SK-N-SH (cell line): ENCODE data around the gene PRKN. TPM values are rescaled to one million over a fixed set of nuclear protein-coding genes. Genes with fewer than 3 reads are reported as not detected.

Experiments
- CTCF ChIA-PET: fragments of 300-600, 350-600 bp; formaldehyde crosslinking; extraction: SDS; loops from one replicate; lab custom pipeline; 2021; lab: Yijun Ruan, JAX
- POLR2A ChIA-PET: fragments of 350-600 bp; sonication (Branson Sonifier 250); formaldehyde crosslinking; extraction: SDS; loops from one replicate; lab custom pipeline; 2020; ENCODE audit warnings: antibody characterized with exemption, inconsistent platforms; lab: Yijun Ruan, JAX
- DNase-seq: peaks from one replicate; pipeline ENCODE4 v3.0.0; 2012
- H2AFZ ChIP-seq: fragments of 200-600 bp; sonication (generic); 2 replicates; pipeline ENCODE4 v1.8.1; 2016; ENCODE audit warnings: antibody characterized with exemption, mild to moderate bottlenecking, low read depth
- H3F3A ChIP-seq: fragments of 200-600 bp; sonication (generic); replicated peaks from 2 replicates; pipeline ENCODE3; 2016; ENCODE audit warnings: antibody characterized with exemption, mild to moderate bottlenecking; ENCODE audit not compliant: insufficient read depth
- H3K27ac ChIP-seq, 2 experiments: fragments of 200-500 bp in 1 of 2; fragments of 200-600 bp in 1 of 2; sonication (Bioruptor generic) in 1 of 2; sonication (generic), shearing (Covaris generic) in 1 of 2; 2 replicates each; pipeline versions ENCODE4 v1.5.1 to v1.6.1; 2014 to 2016; ENCODE audit warnings: low read depth in 2 of 2, inconsistent platforms in 1 of 2, low read length in 1 of 2, mild to moderate bottlenecking in 1 of 2, mixed read lengths in 1 of 2
- H3K27me3 ChIP-seq: fragments of 200-600 bp; sonication (generic), shearing (Covaris generic); 2 replicates; pipeline ENCODE4 v1.6.1; 2016; ENCODE audit warnings: mixed run types; ENCODE audit not compliant: insufficient read depth
- H3K36me3 ChIP-seq, 2 experiments: fragments of 200-500 bp in 1 of 2; fragments of 200-600 bp in 1 of 2; sonication (Bioruptor generic) in 1 of 2; sonication (generic) in 1 of 2; replicated peaks in 1 of 2; 2 replicates each; pipeline versions ENCODE3 to v1.5.1; 2014 to 2016; ENCODE audit warnings: low read length in 1 of 2, mild to moderate bottlenecking in 1 of 2; ENCODE audit not compliant: insufficient read depth in 2 of 2, control insufficient read depth in 1 of 2
- H3K4me1 ChIP-seq, 2 experiments: fragments of 200-500 bp in 1 of 2; fragments of 200-600 bp in 1 of 2; sonication (Bioruptor generic) in 1 of 2; sonication (generic), shearing (Covaris generic) in 1 of 2; 2 replicates each; pipeline versions ENCODE4 v1.5.1 to v1.6.1; 2014 to 2016; ENCODE audit warnings: low read depth in 1 of 2, low read length in 1 of 2, mixed run types in 1 of 2; ENCODE audit not compliant: insufficient read depth in 2 of 2, control insufficient read depth in 1 of 2
- H3K4me2 ChIP-seq: fragments of 200-600 bp; sonication (generic), shearing (Covaris generic); 2 replicates; pipeline ENCODE4 v1.6.1; 2017; ENCODE audit warnings: mixed run types
- H3K4me3 ChIP-seq, 2 experiments: fragments of 200-500 bp in 1 of 2; fragments of 200-600 bp in 1 of 2; sonication (Bioruptor generic) in 1 of 2; sonication (generic), shearing (Covaris generic) in 1 of 2; 2 replicates each; pipeline versions ENCODE4 v1.5.1 to v1.8.1; 2014 to 2016; ENCODE audit warnings: low read depth in 2 of 2, inconsistent platforms in 1 of 2, low read length in 1 of 2, mild to moderate bottlenecking in 1 of 2, mixed read lengths in 1 of 2, moderate library complexity in 1 of 2
- H3K79me2 ChIP-seq: fragments of 200-600 bp; sonication (generic); 2 replicates; pipeline ENCODE4 v1.8.1; 2017; ENCODE audit warnings: mild to moderate bottlenecking; ENCODE audit not compliant: insufficient read depth
- H3K9ac ChIP-seq: fragments of 200-600 bp; sonication (generic); 2 replicates; pipeline ENCODE4 v1.6.1; 2017; ENCODE audit warnings: mixed run types
- H3K9me2 ChIP-seq: fragments of 200-600 bp; sonication (generic); 2 replicates; pipeline ENCODE4 v1.6.1; 2017; ENCODE audit warnings: mixed run types
- H3K9me3 ChIP-seq: fragments of 200-600 bp; sonication (generic); 2 replicates; pipeline ENCODE4 v1.6.1; 2017; ENCODE audit warnings: mixed run types, mild to moderate bottlenecking, moderate library complexity
- H4K20me1 ChIP-seq: fragments of 200-600 bp; sonication (generic); 2 replicates; pipeline ENCODE4 v1.6.1; 2017; ENCODE audit warnings: mild to moderate bottlenecking, mixed run types; ENCODE audit not compliant: insufficient read depth
- ELF1 ChIP-seq: IDR thresholded peaks from 2 replicates; pipeline ENCODE4 v1.4.0; 2012
- EP300 ChIP-seq, 2 experiments: IDR thresholded peaks; 2 replicates each; pipeline versions ENCODE4 v1.4.0 to v1.6.1; 2012; ENCODE audit warnings: borderline replicate concordance in 1 of 2, low read depth in 1 of 2, low read length in 1 of 2
- EZH2phosphoT487 ChIP-seq: fragments of 200-600 bp; sonication (generic); IDR thresholded peaks from 2 replicates; pipeline ENCODE4 v1.6.1; 2017; ENCODE audit warnings: low read depth, mixed run types, mild to moderate bottlenecking, antibody characterized with exemption, moderate library complexity, borderline replicate concordance
- FOXJ3 ChIP-seq: sonication (generic); formaldehyde crosslinking; IDR thresholded peaks from 2 replicates; pipeline ENCODE4 v1.5.1; 2020; ENCODE audit warnings: mild to moderate bottlenecking, missing genetic modification reagents
- FOXM1 ChIP-seq: IDR thresholded peaks from 2 replicates; pipeline ENCODE4 v1.4.0; 2012; ENCODE audit warnings: low read depth, mild to moderate bottlenecking
- GATA2 ChIP-seq: sonication (generic); formaldehyde crosslinking; IDR thresholded peaks from 2 replicates; pipeline ENCODE4 v1.5.0; 2020; ENCODE audit warnings: mild to moderate bottlenecking, missing genetic modification reagents
- IRF3 ChIP-seq: fragments of 150-350 bp; IDR thresholded peaks from 2 replicates; pipeline ENCODE4 v1.6.1; 2016; ENCODE audit warnings: mild to moderate bottlenecking, low read depth, low read length
- MXI1 ChIP-seq: IDR thresholded peaks from 2 replicates; pipeline ENCODE4 v1.6.1; 2012; ENCODE audit warnings: mild to moderate bottlenecking, low read depth, low read length, improper control_type of control experiment
- NFIC ChIP-seq: IDR thresholded peaks from 2 replicates; pipeline ENCODE4 v1.4.0; 2012; ENCODE audit warnings: borderline replicate concordance
- PBX3 ChIP-seq: IDR thresholded peaks from 2 replicates; pipeline ENCODE4; 2012
- RAD21 ChIP-seq: IDR thresholded peaks from 2 replicates; pipeline ENCODE4 v1.6.1; 2012; ENCODE audit warnings: mild to moderate bottlenecking, low read length
- RCOR1 ChIP-seq: fragments of 150-350 bp; IDR thresholded peaks from 2 replicates; pipeline ENCODE4 v1.6.1; 2017; ENCODE audit warnings: antibody characterized with exemption, low read length
- RXRA ChIP-seq: IDR thresholded peaks from 2 replicates; pipeline ENCODE4 v1.4.0; 2012; ENCODE audit warnings: low read depth, mild to moderate bottlenecking, borderline replicate concordance
- SMC3 ChIP-seq: IDR thresholded peaks from 2 replicates; pipeline ENCODE4 v1.6.1; 2012; ENCODE audit warnings: low read depth, low read length, improper control_type of control experiment
- TEAD4 ChIP-seq: IDR thresholded peaks from 2 replicates; pipeline ENCODE4 v1.4.0; 2012; ENCODE audit warnings: mild to moderate bottlenecking, borderline replicate concordance; ENCODE audit not compliant: insufficient read depth
- YY1 ChIP-seq: IDR thresholded peaks from 2 replicates; pipeline ENCODE4 v1.4.0; 2012; ENCODE audit warnings: low read depth, mild to moderate bottlenecking
- ZBTB33 ChIP-seq: IDR thresholded peaks from 2 replicates; pipeline ENCODE4 v1.4.0; 2012; ENCODE audit warnings: low read depth, borderline replicate concordance
- WGBS: methylation state at CpG from one replicate; pipeline ENCODE4 v1.1.6; 2017; ENCODE audit warnings: low lambda C conversion rate; 5-methylcytosine and 5-hydroxymethylcytosine counted together
- polyA plus RNA-seq, 3 experiments: library from polyadenylated mRNA; depleted of rRNA; stranded (reverse); fragments of >200 nt; gene quantifications; 2 replicates each; pipeline ENCODE4 v1.2.3, GENCODE V29; 2012

The PRKN gene
- polyA plus RNA-seq, 1 of the 3 experiments (the other 2 are of a cell fraction) = 0.76 TPM

- POLR2A ChIA-PET = interaction anchor here (1.2 kb wide), 1 partner anchor 9 kb away, joined by 3 read pairs; the partner anchor contains the start of genes PACRG and PRKN
- peak; percentile 10; the same call in 1 of the 2 replicates for TF ChIP-seq SMC3
- no peak for TF ChIP-seq YY1
- TF ChIP-seq ZBTB33 = no peak
- TF ChIP-seq RAD21 = peak; percentile 32
- CTCF ChIA-PET = interaction anchor here (1.1 to 1.2 kb wide), 3 partner anchors 10 to 559 kb away, joined by 3 read pairs; no protein-coding TSS in a partner anchor
- H3K79me2 ChIP-seq = no peaks in the 10 kb centered on the region
- no peaks in the 10 kb centered on the region; the same call in 1 of the 2 replicates for H3K9me3 ChIP-seq
- no peaks in the 10 kb centered on the region for H3K9me2 ChIP-seq
- H3K4me3 ChIP-seq = no peak overlapping the region
- H3K27ac ChIP-seq = no peak overlapping the region
- no peaks in the 10 kb centered on the region for H4K20me1 ChIP-seq
- H3K36me3 ChIP-seq = no peaks in the 10 kb centered on the region
- no peaks in the 10 kb centered on the region for H3F3A ChIP-seq
- no peak for DNase-seq
- H3K9ac ChIP-seq = no peak overlapping the region
- WGBS = 44% methylated on average over 1 of the region's 1 CpG
- no peak overlapping the region for H2AFZ ChIP-seq
- H3K4me2 ChIP-seq = no peak overlapping the region
- no peaks in the 10 kb centered on the region for H3K27me3 ChIP-seq
- H3K4me1 ChIP-seq = no peaks in the 10 kb centered on the region; a peak in 1 of 4 replicates
These were observed 9.4 kb upstream of the PRKN start for GRCh38 chr6:162736961-162737360.

- H3K27ac ChIP-seq = no peak overlapping the region
- CTCF ChIA-PET = interaction anchor here (0.8 kb wide), 1 partner anchor 115 kb away, joined by 3 read pairs; no protein-coding TSS in a partner anchor
- H3K27me3 ChIP-seq = no peaks in the 10 kb centered on the region
- H3K36me3 ChIP-seq = no peaks in the 10 kb centered on the region
- DNase-seq = no peak
- H3F3A ChIP-seq = no peaks in the 10 kb centered on the region
- H3K4me1 ChIP-seq = no peaks in the 10 kb centered on the region; a peak in 1 of 4 replicates
- H3K79me2 ChIP-seq = no peaks in the 10 kb centered on the region
- WGBS = 59% methylated on average over 4 of the region's 4 CpGs
- H3K9me2 ChIP-seq = no peaks in the 10 kb centered on the region
- H4K20me1 ChIP-seq = no peaks in the 10 kb centered on the region
- TF ChIP-seq PBX3 = no peak
- TF ChIP-seq YY1 = no peak
- no peak for TF ChIP-seq GATA2 (CRISPR knock-in tag)
- TF ChIP-seq ELF1 = no peak
- no peak for TF ChIP-seq RCOR1
- TF ChIP-seq EZH2phosphoT487 = no peak
- no peak for TF ChIP-seq RXRA
- TF ChIP-seq FOXM1 = no peak
- TF ChIP-seq SMC3 = no peak
- TF ChIP-seq NFIC = no peak
- TF ChIP-seq MXI1 = no peak
- TF ChIP-seq EP300 (IDR thresholded peaks at IDR 0.05; ENCODE audit: borderline replicate concordance in 1 of 2, low read depth in 1 of 2, low read length in 1 of 2) = no peak
- TF ChIP-seq IRF3 = no peak
- TF ChIP-seq RAD21 = no peak
- no peak for TF ChIP-seq FOXJ3 (CRISPR knock-in tag)
- no peak for TF ChIP-seq TEAD4
- H2AFZ ChIP-seq = no peak overlapping the region
- POLR2A ChIA-PET = interaction anchor here (0.6 kb wide), 1 partner anchor 14 kb away, joined by 3 read pairs; no protein-coding TSS in a partner anchor
- no peak overlapping the region for H3K4me2 ChIP-seq
- H3K4me3 ChIP-seq = no peak overlapping the region
- no peaks in the 10 kb centered on the region; the same call in 1 of the 2 replicates for H3K9me3 ChIP-seq
- H3K9ac ChIP-seq = no peak overlapping the region
These were observed 5.9 kb upstream of the PRKN start for GRCh38 chr6:162733489-162733888.
